SK-N-SH treated with all-trans-retinoic acid at 6 μM for 48 hours (cell line): ENCODE results near the gene TIGD3.
A peak's percentile ranks its signal among the peaks of the same experiment; 100 is the strongest.

ENCODE experiments used
- ATAC-seq: fragments of 200-7000 bp; cut with Tn5 transposase; 3 replicates; pipeline ENCODE4 v1.9.1; 2020; ENCODE audit warnings: mild to moderate bottlenecking, moderate library complexity
- ARNTL ChIP-seq: fragments of 450-650 bp; formaldehyde crosslinking; IDR thresholded peaks from 2 replicates; pipeline ENCODE4 v1.5.0; 2020; ENCODE audit warnings: low read depth, mild to moderate bottlenecking, moderate library complexity, borderline replicate concordance
- BACH2 ChIP-seq: fragments of 250-450 bp; sonication (Bioruptor Pico); IDR thresholded peaks from 2 replicates; pipeline ENCODE4 v1.9.0; 2021; ENCODE audit warnings: mild to moderate bottlenecking, borderline replicate concordance
- CSDC2 ChIP-seq: fragments of 250-450 bp; sonication (Bioruptor Pico); IDR thresholded peaks from 2 replicates; pipeline ENCODE4 v1.5.0; 2020; ENCODE audit warnings: mild to moderate bottlenecking, moderate library complexity
- CSRNP3 ChIP-seq: fragments of 250-450 bp; sonication (Bioruptor Pico); IDR thresholded peaks from 2 replicates; pipeline ENCODE4 v1.5.1; 2021; ENCODE audit warnings: mild to moderate bottlenecking, moderate library complexity
- ESRRG ChIP-seq: fragments of 250-450 bp; sonication (Bioruptor Pico); IDR thresholded peaks from 2 replicates; pipeline ENCODE4 v1.6.1; 2021; ENCODE audit warnings: mild to moderate bottlenecking
- GLIS3 ChIP-seq: fragments of 250-450 bp; sonication (Bioruptor Pico); IDR thresholded peaks from 2 replicates; pipeline ENCODE4 v1.5.0; 2020; ENCODE audit warnings: mild to moderate bottlenecking, moderate library complexity
- ISL1 ChIP-seq: fragments of 250-450 bp; sonication (Bioruptor Pico); IDR thresholded peaks from 2 replicates; pipeline ENCODE4 v2.1.2; 2022; ENCODE audit warnings: mild to moderate bottlenecking, moderate library complexity
- OSR1 ChIP-seq: fragments of 250-450 bp; sonication (Bioruptor Pico); IDR thresholded peaks from 2 replicates; pipeline ENCODE4 v1.8.0; 2022; ENCODE audit warnings: moderate library complexity, mild to moderate bottlenecking, inconsistent platforms
- POU6F1 ChIP-seq: fragments of 250-450 bp; sonication (Bioruptor Pico); IDR thresholded peaks from 2 replicates; pipeline ENCODE4 v1.8.0; 2021; ENCODE audit warnings: low read depth, mild to moderate bottlenecking, moderate library complexity, borderline replicate concordance
- PPARA ChIP-seq: fragments of 250-450 bp; sonication (Bioruptor Pico); IDR thresholded peaks from 2 replicates; pipeline ENCODE4 v1.5.0; 2020; ENCODE audit warnings: mild to moderate bottlenecking, borderline replicate concordance
- RARB ChIP-seq: fragments of 250-450 bp; sonication (Bioruptor Pico); IDR thresholded peaks from 2 replicates; pipeline ENCODE4 v1.8.0; 2021; ENCODE audit warnings: mild to moderate bottlenecking, moderate library complexity
- SNAI2 ChIP-seq: fragments of 250-450 bp; sonication (Bioruptor Pico); IDR thresholded peaks from 2 replicates; pipeline ENCODE4 v1.5.0; 2020; ENCODE audit warnings: mild to moderate bottlenecking, moderate library complexity
- TCF4 ChIP-seq: fragments of 250-450 bp; sonication (Bioruptor Pico); IDR thresholded peaks from 2 replicates; pipeline ENCODE4 v1.8.0; 2021; ENCODE audit warnings: mild to moderate bottlenecking, moderate library complexity, borderline replicate concordance
- TOX ChIP-seq: fragments of 250-450 bp; sonication (Bioruptor Pico); IDR thresholded peaks from 2 replicates; pipeline ENCODE4 v1.8.0; 2021; ENCODE audit warnings: mild to moderate bottlenecking, moderate library complexity, borderline replicate concordance
- ZC3H10 ChIP-seq: fragments of 250-450 bp; sonication (Bioruptor Pico); IDR thresholded peaks from 2 replicates; pipeline ENCODE4 v1.5.1; 2021; ENCODE audit warnings: mild to moderate bottlenecking, moderate library complexity
- ZFP30 ChIP-seq: fragments of 450-650 bp; formaldehyde crosslinking; IDR thresholded peaks from 2 replicates; pipeline ENCODE4 v1.5.0; 2022; ENCODE audit warnings: mild to moderate bottlenecking, moderate library complexity
- ZNF565 ChIP-seq: fragments of 450-650 bp; formaldehyde crosslinking; conservative IDR thresholded peaks from 2 replicates; pipeline ENCODE4 v1.5.0; 2020; ENCODE audit warnings: low read depth, mild to moderate bottlenecking, moderate library complexity
- ZNF70 ChIP-seq: fragments of 450-650 bp; formaldehyde crosslinking; IDR thresholded peaks from 2 replicates; pipeline ENCODE4 v1.5.0; 2020; ENCODE audit warnings: mild to moderate bottlenecking, moderate library complexity
- TF ChIP-seq, protein P1 (sequence below): fragments of 250-450 bp; sonication (Bioruptor Pico); IDR thresholded peaks from 2 replicates; pipeline ENCODE4 v1.5.0; 2020; ENCODE audit warnings: mild to moderate bottlenecking, moderate library complexity
- TF ChIP-seq, protein P2 (sequence below): fragments of 250-450 bp; sonication (Bioruptor Pico); IDR thresholded peaks from 2 replicates; pipeline ENCODE4 v1.8.0; 2020; ENCODE audit warnings: mild to moderate bottlenecking, moderate library complexity, borderline replicate concordance

TIGD3 gene

GRCh38 chr11:65314501-65315203 is 39.9 kb upstream of the TIGD3 start, which contains the start of gene CDC42EP2:
TSS of gene CDC42EP2 (plus strand) at chr11:65314866. CDS start at chr11:65320899, 6,033 bp downstream.
- peak; percentile 91 for ATAC-seq
- TF ChIP-seq, protein P1, sequence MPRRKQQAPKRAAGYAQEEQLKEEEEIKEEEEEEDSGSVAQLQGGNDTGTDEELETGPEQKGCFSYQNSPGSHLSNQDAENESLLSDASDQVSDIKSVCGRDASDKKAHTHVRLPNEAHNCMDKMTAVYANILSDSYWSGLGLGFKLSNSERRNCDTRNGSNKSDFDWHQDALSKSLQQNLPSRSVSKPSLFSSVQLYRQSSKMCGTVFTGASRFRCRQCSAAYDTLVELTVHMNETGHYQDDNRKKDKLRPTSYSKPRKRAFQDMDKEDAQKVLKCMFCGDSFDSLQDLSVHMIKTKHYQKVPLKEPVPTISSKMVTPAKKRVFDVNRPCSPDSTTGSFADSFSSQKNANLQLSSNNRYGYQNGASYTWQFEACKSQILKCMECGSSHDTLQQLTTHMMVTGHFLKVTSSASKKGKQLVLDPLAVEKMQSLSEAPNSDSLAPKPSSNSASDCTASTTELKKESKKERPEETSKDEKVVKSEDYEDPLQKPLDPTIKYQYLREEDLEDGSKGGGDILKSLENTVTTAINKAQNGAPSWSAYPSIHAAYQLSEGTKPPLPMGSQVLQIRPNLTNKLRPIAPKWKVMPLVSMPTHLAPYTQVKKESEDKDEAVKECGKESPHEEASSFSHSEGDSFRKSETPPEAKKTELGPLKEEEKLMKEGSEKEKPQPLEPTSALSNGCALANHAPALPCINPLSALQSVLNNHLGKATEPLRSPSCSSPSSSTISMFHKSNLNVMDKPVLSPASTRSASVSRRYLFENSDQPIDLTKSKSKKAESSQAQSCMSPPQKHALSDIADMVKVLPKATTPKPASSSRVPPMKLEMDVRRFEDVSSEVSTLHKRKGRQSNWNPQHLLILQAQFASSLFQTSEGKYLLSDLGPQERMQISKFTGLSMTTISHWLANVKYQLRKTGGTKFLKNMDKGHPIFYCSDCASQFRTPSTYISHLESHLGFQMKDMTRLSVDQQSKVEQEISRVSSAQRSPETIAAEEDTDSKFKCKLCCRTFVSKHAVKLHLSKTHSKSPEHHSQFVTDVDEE (CRISPR knock-in tag) = no peak
- no peak for TF ChIP-seq TCF4 (CRISPR knock-in tag)
- no peak for TF ChIP-seq OSR1
- no peak for TF ChIP-seq POU6F1

- peak; percentile 81 for ATAC-seq
- TF ChIP-seq SNAI2 (CRISPR knock-in tag) = no peak
- TF ChIP-seq CSDC2 (CRISPR knock-in tag) = no peak
- no peak for TF ChIP-seq OSR1
- no peak for TF ChIP-seq PPARA (CRISPR knock-in tag)
- TF ChIP-seq POU6F1 = no peak
- no peak for TF ChIP-seq ZNF70
- no peak for TF ChIP-seq TOX (CRISPR knock-in tag)
- no peak for TF ChIP-seq TCF4 (CRISPR knock-in tag)
- TF ChIP-seq ISL1 (CRISPR knock-in tag) = no peak
- no peak for TF ChIP-seq CSRNP3
- no peak for TF ChIP-seq ZNF565
- no peak for TF ChIP-seq ZFP30 (CRISPR knock-in tag)
- no peak for TF ChIP-seq GLIS3
- TF ChIP-seq ESRRG (CRISPR knock-in tag) = no peak
- no peak for TF ChIP-seq BACH2 (CRISPR knock-in tag)
- TF ChIP-seq RARB = no peak
- TF ChIP-seq, protein P2, sequence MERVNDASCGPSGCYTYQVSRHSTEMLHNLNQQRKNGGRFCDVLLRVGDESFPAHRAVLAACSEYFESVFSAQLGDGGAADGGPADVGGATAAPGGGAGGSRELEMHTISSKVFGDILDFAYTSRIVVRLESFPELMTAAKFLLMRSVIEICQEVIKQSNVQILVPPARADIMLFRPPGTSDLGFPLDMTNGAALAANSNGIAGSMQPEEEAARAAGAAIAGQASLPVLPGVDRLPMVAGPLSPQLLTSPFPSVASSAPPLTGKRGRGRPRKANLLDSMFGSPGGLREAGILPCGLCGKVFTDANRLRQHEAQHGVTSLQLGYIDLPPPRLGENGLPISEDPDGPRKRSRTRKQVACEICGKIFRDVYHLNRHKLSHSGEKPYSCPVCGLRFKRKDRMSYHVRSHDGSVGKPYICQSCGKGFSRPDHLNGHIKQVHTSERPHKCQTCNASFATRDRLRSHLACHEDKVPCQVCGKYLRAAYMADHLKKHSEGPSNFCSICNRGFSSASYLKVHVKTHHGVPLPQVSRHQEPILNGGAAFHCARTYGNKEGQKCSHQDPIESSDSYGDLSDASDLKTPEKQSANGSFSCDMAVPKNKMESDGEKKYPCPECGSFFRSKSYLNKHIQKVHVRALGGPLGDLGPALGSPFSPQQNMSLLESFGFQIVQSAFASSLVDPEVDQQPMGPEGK = no peak
- no peak for TF ChIP-seq ARNTL (CRISPR knock-in tag)
Observed at GRCh38 chr11:65315204-65315865, 39.2 kb upstream of the TIGD3 start.

DNA sequence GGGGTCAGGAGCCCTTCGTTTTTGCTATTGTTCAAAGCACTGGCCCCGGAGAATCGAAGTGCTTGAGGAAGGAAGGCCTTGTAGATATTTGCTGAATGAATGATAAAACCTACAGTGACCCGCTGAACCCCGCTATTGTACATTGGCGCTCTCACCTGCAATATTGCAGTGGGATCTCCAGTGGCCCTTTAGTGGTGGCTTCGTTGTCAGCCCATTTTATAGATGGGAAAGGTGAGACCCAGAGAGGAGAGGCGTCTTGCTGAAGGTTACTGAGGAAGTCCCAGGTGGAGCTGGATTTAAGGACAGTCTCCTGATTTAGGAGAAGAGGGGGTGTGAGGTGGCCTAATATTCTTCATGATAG is 38.7 kb upstream of the TIGD3 start:
- no peak for TF ChIP-seq ZC3H10 (CRISPR knock-in tag)
- TF ChIP-seq, protein P2 = no peak
- no peak for ATAC-seq
